ENCODE results near the gene C11orf52.

- TF ChIP-seq CTCF (conservative IDR thresholded peaks at IDR 0.05) (no peak), ZFX (IDR thresholded peaks at IDR 0.05) (no peak)
These were observed 4.7 kb upstream of the C11orf52 start for GRCh38 chr11:111913997-111914396.
